A673 (cell line): ENCODE data around the gene C20orf96.

Source experiments
- EZH2 ChIP-seq: fragments of 200-600 bp; sonication (generic); IDR thresholded peaks from 2 replicates; pipeline ENCODE4 v1.6.1; 2017; ENCODE audit warnings: borderline replicate concordance, low read depth, mild to moderate bottlenecking, mixed read lengths, antibody characterized with exemption, low read length; ENCODE audit not compliant: poor library complexity, severe bottlenecking
- TF ChIP-seq, protein P1 (sequence below): fragments of 300-800, 200-600 bp; sonication (generic); conservative IDR thresholded peaks from 2 replicates; pipeline ENCODE4 v1.5.1; 2017; ENCODE audit warnings: low read depth, mild to moderate bottlenecking, antibody characterized with exemption, low read length, moderate library complexity, mixed read lengths

- TF ChIP-seq, protein P1, sequence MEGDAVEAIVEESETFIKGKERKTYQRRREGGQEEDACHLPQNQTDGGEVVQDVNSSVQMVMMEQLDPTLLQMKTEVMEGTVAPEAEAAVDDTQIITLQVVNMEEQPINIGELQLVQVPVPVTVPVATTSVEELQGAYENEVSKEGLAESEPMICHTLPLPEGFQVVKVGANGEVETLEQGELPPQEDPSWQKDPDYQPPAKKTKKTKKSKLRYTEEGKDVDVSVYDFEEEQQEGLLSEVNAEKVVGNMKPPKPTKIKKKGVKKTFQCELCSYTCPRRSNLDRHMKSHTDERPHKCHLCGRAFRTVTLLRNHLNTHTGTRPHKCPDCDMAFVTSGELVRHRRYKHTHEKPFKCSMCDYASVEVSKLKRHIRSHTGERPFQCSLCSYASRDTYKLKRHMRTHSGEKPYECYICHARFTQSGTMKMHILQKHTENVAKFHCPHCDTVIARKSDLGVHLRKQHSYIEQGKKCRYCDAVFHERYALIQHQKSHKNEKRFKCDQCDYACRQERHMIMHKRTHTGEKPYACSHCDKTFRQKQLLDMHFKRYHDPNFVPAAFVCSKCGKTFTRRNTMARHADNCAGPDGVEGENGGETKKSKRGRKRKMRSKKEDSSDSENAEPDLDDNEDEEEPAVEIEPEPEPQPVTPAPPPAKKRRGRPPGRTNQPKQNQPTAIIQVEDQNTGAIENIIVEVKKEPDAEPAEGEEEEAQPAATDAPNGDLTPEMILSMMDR, result no peak
- no peak for TF ChIP-seq EZH2
Measured at GRCh38 chr20:297925-298775, 7.6 kb upstream of the C20orf96 start.
